GM23248 (cell line): Measurements from ENCODE around the gene CREB5. TPM values are rescaled to one million over a fixed set of nuclear protein-coding genes. Genes with fewer than 3 reads are reported as not detected.

Experiments used
- DNase-seq: peaks from one replicate; pipeline ENCODE4 v3.0.0-alpha.2; 2015
- H2AFZ ChIP-seq: fragments of 200-600 bp; sonication (generic); 2 replicates; pipeline ENCODE4 v1.6.1; 2016; ENCODE audit warnings: antibody characterized with exemption
- H3F3A ChIP-seq: fragments of 200-600 bp; sonication (generic); 2 replicates; pipeline ENCODE4 v1.6.1; 2016; ENCODE audit warnings: mild to moderate bottlenecking, antibody characterized with exemption, mixed run types; ENCODE audit not compliant: insufficient read depth
- H3K27ac ChIP-seq: fragments of 200-600 bp; sonication (generic); 2 replicates; pipeline ENCODE4 v1.5.1; 2016; ENCODE audit warnings: mild to moderate bottlenecking
- H3K27me3 ChIP-seq: fragments of 200-600 bp; sonication (generic); replicated peaks from 2 replicates; pipeline ENCODE4 v1.6.1; 2016; ENCODE audit warnings: mild to moderate bottlenecking; ENCODE audit not compliant: insufficient read depth
- H3K36me3 ChIP-seq: fragments of 200-600 bp; sonication (generic); 2 replicates; pipeline ENCODE4 v1.6.1; 2016; ENCODE audit warnings: low read depth, mild to moderate bottlenecking
- H3K4me1 ChIP-seq: fragments of 200-600 bp; sonication (generic); 2 replicates; pipeline ENCODE4 v1.6.1; 2016; ENCODE audit warnings: mild to moderate bottlenecking; ENCODE audit not compliant: insufficient read depth
- H3K4me2 ChIP-seq: fragments of 200-600 bp; sonication (generic); one replicate; pipeline ENCODE4 v1.6.1; 2016; ENCODE audit warnings: mild to moderate bottlenecking; ENCODE audit not compliant: unreplicated experiment
- H3K4me3 ChIP-seq: fragments of 200-600 bp; sonication (generic); 2 replicates; pipeline ENCODE4 v1.5.1; 2016; ENCODE audit warnings: mild to moderate bottlenecking
- H3K79me2 ChIP-seq: fragments of 200-600 bp; sonication (generic); 2 replicates; pipeline ENCODE4 v1.6.1; 2016; ENCODE audit warnings: mild to moderate bottlenecking; ENCODE audit not compliant: insufficient read depth
- H3K9ac ChIP-seq: fragments of 200-600 bp; sonication (generic); 2 replicates; pipeline ENCODE4 v1.6.1; 2016; ENCODE audit warnings: mild to moderate bottlenecking
- H3K9me2 ChIP-seq: fragments of 200-600 bp; sonication (generic); 2 replicates; pipeline ENCODE4 v1.6.1; 2016; ENCODE audit warnings: mixed run types, mild to moderate bottlenecking, moderate library complexity; ENCODE audit not compliant: insufficient read depth
- H3K9me3 ChIP-seq: fragments of 200-600 bp; sonication (generic); one replicate; pipeline ENCODE4 v1.6.1; 2017; ENCODE audit warnings: low read depth
- H4K20me1 ChIP-seq: fragments of 200-600 bp; sonication (generic); 2 replicates; pipeline ENCODE4 v1.6.0; 2016; ENCODE audit not compliant: insufficient read depth
- EZH2 ChIP-seq: fragments of 200-600 bp; sonication (generic); IDR thresholded peaks from 2 replicates; pipeline ENCODE4 v1.6.1; 2018; ENCODE audit warnings: antibody characterized with exemption, mild to moderate bottlenecking; ENCODE audit not compliant: insufficient read depth, poor library complexity, severe bottlenecking
- EZH2phosphoT487 ChIP-seq: fragments of 200-600 bp; sonication (generic); IDR thresholded peaks from 2 replicates; pipeline ENCODE4 v1.6.1; 2018; ENCODE audit warnings: antibody characterized with exemption, moderate library complexity, mild to moderate bottlenecking, low read depth; ENCODE audit not compliant: insufficient read depth
- WGBS, 2 experiments: methylation state at CpG; one replicate each; pipeline ENCODE4 v1.1.6; 2015 to 2017; ENCODE audit warnings: low lambda C conversion rate in 2 of 2, low coverage in 1 of 2; ENCODE audit errors: missing lambda C conversion rate in 2 of 2; 5-methylcytosine and 5-hydroxymethylcytosine counted together
- in situ Hi-C: fragments of 300-500 bp; cut with MboI; formaldehyde crosslinking; loops from 2 replicates; pipeline ENCODE4 v1.15.0; 2020
- polyA plus RNA-seq: library from polyadenylated mRNA; unstranded; fragments of >200 nt; fragmentation: Nextera tagmentation; extraction: Ambion mirVana; gene quantifications from 2 replicates; pipeline ENCODE4 v1.2.1, GENCODE V29; 2016
- total RNA-seq: library from RNA; depleted of rRNA; stranded (reverse); fragments of >200 nt; shearing (Covaris generic); gene quantifications from 2 replicates; pipeline ENCODE4 v1.2.3, GENCODE V29; 2014

Gene CREB5
- total and polyA plus RNA-seq, 2 experiments from 2014 or later = 13.6 to 19.2 TPM

DNA sequence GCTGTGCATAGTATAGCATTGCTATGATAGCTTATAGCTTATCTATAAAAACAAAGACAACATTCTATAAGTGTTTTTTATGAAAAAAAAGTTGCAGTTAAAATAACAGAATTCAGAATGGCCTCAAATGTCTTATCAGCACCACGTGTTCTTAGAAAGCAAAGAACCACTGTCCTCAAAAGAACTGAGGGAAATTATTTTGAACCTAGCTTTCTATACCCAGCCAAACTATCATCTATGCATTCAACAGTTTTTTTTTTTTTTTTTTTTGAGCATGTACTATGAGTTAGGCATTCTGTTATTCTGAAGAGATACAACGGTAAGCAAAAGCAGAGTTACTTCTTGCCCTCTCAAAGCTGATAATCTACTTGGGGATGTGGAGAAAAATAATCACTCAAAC, 247.8 kb downstream of the CREB5 start:
- TF ChIP-seq EZH2phosphoT487 (no peak), EZH2 (no peak)
- 9 to 20% methylated on average over 2 of the region's 2 CpGs for WGBS, 2 experiments

DNA sequence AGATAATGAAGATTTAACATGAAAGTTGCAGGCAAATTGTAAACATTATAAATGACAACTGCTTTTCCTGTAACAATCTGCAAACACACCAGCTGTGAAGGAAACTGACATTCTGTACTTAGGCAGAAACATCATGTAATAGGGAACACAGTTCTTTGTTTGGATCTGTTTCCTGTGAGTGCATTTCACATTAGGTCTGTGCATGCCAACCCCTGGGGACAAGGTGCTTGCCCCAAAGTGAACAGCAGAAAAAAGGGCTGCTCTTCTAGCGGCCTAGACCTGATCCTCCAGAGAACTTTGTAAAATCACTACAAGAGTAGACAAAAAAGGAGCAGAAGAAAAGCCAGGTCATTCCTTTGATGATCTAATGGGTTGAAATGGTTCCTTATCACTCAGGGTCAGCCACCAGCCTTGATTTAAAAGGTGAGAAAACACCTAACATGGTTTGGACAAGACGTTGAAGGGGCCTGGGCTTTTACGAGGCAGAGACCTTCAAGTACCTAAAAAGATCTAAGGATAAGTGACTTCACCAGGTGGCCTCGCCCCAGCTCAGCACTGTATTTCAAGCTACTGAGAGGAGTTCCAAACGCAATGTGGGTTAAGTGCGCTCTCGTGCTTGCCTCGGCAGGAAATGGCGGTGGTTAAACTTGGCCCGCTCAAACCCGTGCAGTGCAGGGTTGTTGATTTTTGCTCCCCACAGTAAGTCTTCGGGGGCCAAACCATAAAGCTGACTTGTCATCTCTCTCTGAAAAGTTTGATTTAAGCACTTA, 249.7 kb downstream of the CREB5 start:
- H3K9me2 ChIP-seq = no peaks in the 10 kb centered on the region
- peaks cover 13% of the 10 kb centered on the region for H3F3A ChIP-seq
- 82 to 86% methylated on average over 12 of the region's 12 CpGs for WGBS, 2 experiments
- H3K27me3 ChIP-seq = no peaks in the 10 kb centered on the region
- H4K20me1 ChIP-seq = no peaks in the 10 kb centered on the region
- no peaks in the 10 kb centered on the region for H3K36me3 ChIP-seq
- peaks cover 6% of the 10 kb centered on the region; the same call in 1 of the 2 replicates for H3K4me1 ChIP-seq
- no peak overlapping the region for H3K27ac ChIP-seq
- peaks cover 7% of the 10 kb centered on the region for H3K9me3 ChIP-seq
- H2AFZ ChIP-seq = no peak overlapping the region
- no peak overlapping the region for H3K4me3 ChIP-seq
- TF ChIP-seq EZH2phosphoT487 = no peak
- TF ChIP-seq EZH2 = no peak
- no peaks in the 10 kb centered on the region for H3K79me2 ChIP-seq
- in situ Hi-C loops = no loop called here
- no peak overlapping the region for H3K9ac ChIP-seq
- DNase-seq = no peak
- H3K4me2 ChIP-seq = no peak overlapping the region

More for the DNA sequence above, 247.8 kb downstream of the CREB5 start:
- in situ Hi-C loops = no loop called here
- Histone ChIP-seq H3K9me3 (peaks cover 7% of the 10 kb centered on the region), H3K27me3 (no peaks in the 10 kb centered on the region), H4K20me1 (no peaks in the 10 kb centered on the region), H3K9ac (no peak overlapping the region), H3F3A (peaks cover 3% of the 10 kb centered on the region; the same call in 1 of the 2 replicates), H3K4me1 (no peaks in the 10 kb centered on the region; the same call in 1 of the 2 replicates), H3K36me3 (no peaks in the 10 kb centered on the region), H3K79me2 (no peaks in the 10 kb centered on the region), H2AFZ (no peak overlapping the region), H3K9me2 (no peaks in the 10 kb centered on the region), H3K4me3 (no peak overlapping the region), H3K27ac (no peak overlapping the region), H3K4me2 (no peak overlapping the region)
- DNase-seq = no peak

DNA sequence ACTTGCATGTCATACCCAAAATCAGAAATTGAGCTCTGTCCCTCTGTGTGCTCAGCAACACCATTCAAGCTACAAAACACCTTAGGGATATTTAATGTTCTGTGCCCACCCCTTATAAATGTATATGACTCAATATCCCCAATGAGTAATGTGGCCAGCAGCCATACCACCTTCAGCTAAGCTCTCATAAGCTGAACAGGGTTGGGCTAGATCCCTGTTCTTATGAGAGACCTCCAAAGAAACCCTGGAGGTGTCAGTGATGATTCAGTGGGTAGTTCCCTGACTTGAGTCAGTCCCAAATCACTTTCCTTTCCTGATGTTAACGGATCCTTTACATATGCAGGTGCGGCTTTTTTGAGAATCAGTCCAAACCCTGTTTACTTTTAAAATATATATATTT, 253.8 kb downstream of the CREB5 start:
- 51 to 59% methylated on average over 2 of the region's 2 CpGs for WGBS, 2 experiments
- Histone ChIP-seq H3K9me2 (no peaks in the 10 kb centered on the region), H2AFZ (no peak overlapping the region), H3K27me3 (no peaks in the 10 kb centered on the region), H3K27ac (no peak overlapping the region), H3K79me2 (no peaks in the 10 kb centered on the region), H3K4me3 (no peak overlapping the region), H3F3A (peaks cover 13% of the 10 kb centered on the region), H3K4me1 (peaks cover 6% of the 10 kb centered on the region; the same call in 1 of the 2 replicates), H4K20me1 (no peaks in the 10 kb centered on the region), H3K9me3 (no peaks in the 10 kb centered on the region), H3K9ac (no peak overlapping the region), H3K4me2 (no peak overlapping the region), H3K36me3 (no peaks in the 10 kb centered on the region)
- in situ Hi-C loops = no loop called here
- peak; percentile 78 for DNase-seq
- TF ChIP-seq EZH2phosphoT487 (no peak), EZH2 (no peak)

DNA sequence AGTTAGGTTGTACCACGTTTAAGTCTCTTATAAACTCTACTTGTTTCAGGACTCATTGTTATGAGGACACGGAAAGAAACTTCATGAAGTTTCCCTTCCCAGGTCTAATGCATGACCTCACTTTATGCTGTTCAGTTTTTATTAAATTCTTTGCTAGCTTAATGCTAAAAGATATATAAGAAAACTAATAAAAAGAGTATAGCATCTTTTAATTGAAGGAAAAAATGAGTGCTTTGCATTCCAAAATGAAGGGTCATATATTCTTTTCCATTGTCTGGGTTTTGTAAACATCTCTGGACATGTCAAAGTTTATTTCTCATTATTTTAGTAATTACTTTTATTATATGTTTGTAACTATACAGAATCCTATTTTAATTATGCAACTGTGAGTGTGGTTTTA, 255.8 kb downstream of the CREB5 start:
- Histone ChIP-seq H3F3A (peaks cover 13% of the 10 kb centered on the region), H3K27ac (no peak overlapping the region), H3K9ac (no peak overlapping the region), H3K9me3 (no peaks in the 10 kb centered on the region), H3K79me2 (no peaks in the 10 kb centered on the region), H3K4me2 (no peak overlapping the region), H3K9me2 (no peaks in the 10 kb centered on the region), H3K4me1 (peaks cover 6% of the 10 kb centered on the region; the same call in 1 of the 2 replicates), H3K4me3 (no peak overlapping the region), H2AFZ (no peak overlapping the region), H4K20me1 (no peaks in the 10 kb centered on the region), H3K36me3 (no peaks in the 10 kb centered on the region), H3K27me3 (no peaks in the 10 kb centered on the region)
- WGBS, 2 experiments = 93 to 96% methylated on average over 2 of the region's 2 CpGs
- TF ChIP-seq EZH2phosphoT487 (no peak), EZH2 (no peak)
- no peak for DNase-seq
- in situ Hi-C loops = no loop called here
